Right atrium auricular region (tissue), 2 donors: ENCODE measurements around the gene YBX2. TPM values are rescaled to one million over a fixed set of nuclear protein-coding genes. Genes with fewer than 3 reads are reported as not detected.
A peak's percentile ranks its signal among the peaks of the same experiment; 100 is the strongest.

Experiments used
- DNase-seq: peaks from one replicate; pipeline ENCODE4 v3.0.0-alpha.2; 2019; ENCODE audit warnings: low spot score
- H3K27ac ChIP-seq, 2 donors: fragments of 200-600 bp; sonication (generic); 1 replicate in 1 of 2; 2 replicates in 1 of 2; pipeline ENCODE4 v1.5.1; 2016 to 2019
- H3K27me3 ChIP-seq, 2 donors: fragments of 200-600 bp; sonication (generic); one replicate each; pipeline versions ENCODE4 v1.5.1 to v1.6.0; 2017 to 2019
- H3K36me3 ChIP-seq: fragments of 200-600 bp; sonication (generic); one replicate; pipeline ENCODE4 v1.5.1; 2016
- H3K4me1 ChIP-seq, 2 donors: fragments of 200-600 bp; sonication (generic); one replicate each; pipeline versions ENCODE4 v1.5.1 to v1.6.0; 2017 to 2019
- H3K4me3 ChIP-seq, 2 donors: fragments of 200-600 bp; sonication (generic); 1 replicate in 1 of 2; 2 replicates in 1 of 2; pipeline ENCODE4 v1.5.1; 2017 to 2019; ENCODE audit warnings: mild to moderate bottlenecking in 1 of 2, moderate library complexity in 1 of 2
- H3K9me3 ChIP-seq, 2 donors: fragments of 200-600 bp; sonication (generic); one replicate each; pipeline ENCODE4 v1.5.1; 2019
- total RNA-seq, 2 donors: library from RNA; depleted of rRNA; stranded (reverse); fragments of >200 nt; gene quantifications; one replicate each; pipeline ENCODE4 v1.1.0, GENCODE V29; 2016
- TF ChIP-seq, protein P1 (sequence below), 2 donors: fragments of 200-600 bp; sonication (generic); IDR thresholded peaks; one replicate each; pipeline ENCODE4 v1.5.1; 2019; ENCODE audit warnings: antibody characterized with exemption in 2 of 2

Gene YBX2
- total RNA-seq, 2 donors from 2014 or later: 2.9 to 3.0 TPM

DNA sequence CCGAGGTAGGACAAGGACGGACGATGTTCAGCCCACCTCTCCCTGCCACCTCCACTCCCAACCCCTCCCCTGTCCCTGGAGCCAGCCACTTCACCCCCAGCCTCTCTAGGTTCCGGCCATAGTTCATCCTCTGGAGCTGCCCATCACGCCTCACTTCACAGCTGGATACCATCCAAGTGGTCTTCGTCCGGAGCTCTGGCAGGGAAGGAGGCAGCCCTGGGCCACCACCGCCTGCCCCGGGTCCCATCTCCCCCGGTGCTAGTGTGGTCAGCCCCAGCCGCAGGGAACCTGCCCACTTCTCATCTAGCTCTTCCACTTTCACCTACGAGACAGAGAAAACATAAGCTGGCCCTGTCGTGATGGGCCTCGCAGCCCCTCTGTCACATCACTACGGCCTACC, 27.0 kb upstream of the YBX2 start:
- Histone ChIP-seq H3K27me3 (no peaks in the 10 kb centered on the region), H3K4me3 (no peak overlapping the region), H3K36me3 (peaks cover 91% of the 10 kb centered on the region), H3K4me1 (no peaks in the 10 kb centered on the region), H3K27ac (no peak overlapping the region), H3K9me3 (no peaks in the 10 kb centered on the region)
- TF ChIP-seq, protein P1, sequence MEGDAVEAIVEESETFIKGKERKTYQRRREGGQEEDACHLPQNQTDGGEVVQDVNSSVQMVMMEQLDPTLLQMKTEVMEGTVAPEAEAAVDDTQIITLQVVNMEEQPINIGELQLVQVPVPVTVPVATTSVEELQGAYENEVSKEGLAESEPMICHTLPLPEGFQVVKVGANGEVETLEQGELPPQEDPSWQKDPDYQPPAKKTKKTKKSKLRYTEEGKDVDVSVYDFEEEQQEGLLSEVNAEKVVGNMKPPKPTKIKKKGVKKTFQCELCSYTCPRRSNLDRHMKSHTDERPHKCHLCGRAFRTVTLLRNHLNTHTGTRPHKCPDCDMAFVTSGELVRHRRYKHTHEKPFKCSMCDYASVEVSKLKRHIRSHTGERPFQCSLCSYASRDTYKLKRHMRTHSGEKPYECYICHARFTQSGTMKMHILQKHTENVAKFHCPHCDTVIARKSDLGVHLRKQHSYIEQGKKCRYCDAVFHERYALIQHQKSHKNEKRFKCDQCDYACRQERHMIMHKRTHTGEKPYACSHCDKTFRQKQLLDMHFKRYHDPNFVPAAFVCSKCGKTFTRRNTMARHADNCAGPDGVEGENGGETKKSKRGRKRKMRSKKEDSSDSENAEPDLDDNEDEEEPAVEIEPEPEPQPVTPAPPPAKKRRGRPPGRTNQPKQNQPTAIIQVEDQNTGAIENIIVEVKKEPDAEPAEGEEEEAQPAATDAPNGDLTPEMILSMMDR (IDR thresholded peaks at IDR 0.05): no peak
- DNase-seq: no peak

DNA sequence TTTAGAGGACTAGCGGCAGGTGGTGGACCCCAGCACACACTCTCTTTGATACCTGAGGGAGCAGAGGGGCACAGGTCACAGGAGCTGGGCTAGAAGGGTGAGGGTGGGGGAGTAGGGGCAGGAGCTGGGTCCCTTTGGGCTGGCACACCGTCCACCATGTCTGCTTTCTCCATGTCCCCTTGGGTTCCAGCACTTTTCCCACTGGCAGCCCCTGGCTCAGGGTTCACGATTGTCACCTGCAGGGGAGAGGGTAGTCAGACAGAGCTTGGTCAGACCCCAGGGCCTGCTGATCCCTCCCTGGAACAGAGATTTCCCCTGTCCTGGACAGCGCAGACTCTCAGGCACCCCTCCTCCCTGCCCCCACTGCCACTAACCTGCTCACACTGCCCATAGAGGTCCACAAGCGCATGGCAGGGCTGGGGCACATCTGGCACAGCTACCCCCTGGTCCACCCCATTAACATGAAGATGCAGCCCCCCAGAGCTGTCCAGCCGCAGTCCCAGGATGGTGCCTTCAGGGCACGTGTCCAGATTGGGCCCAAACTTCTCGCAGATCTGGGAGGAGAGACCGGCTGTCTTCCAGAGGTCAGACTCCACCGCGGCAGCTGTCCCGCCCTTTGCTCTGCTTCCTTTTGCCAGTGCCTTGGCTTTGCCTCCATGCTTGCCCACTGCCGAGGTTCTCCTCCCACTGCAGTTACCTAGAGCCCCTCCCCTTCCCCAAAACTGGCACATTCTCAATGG, 23.9 kb upstream of the YBX2 start:
- TF ChIP-seq, protein P1 (IDR thresholded peaks at IDR 0.05): no peak
- Histone ChIP-seq H3K4me3 (no peak overlapping the region), H3K4me1 (peaks cover 0 to 23% of the 10 kb centered on the region in 2 donors), H3K36me3 (peaks cover 69% of the 10 kb centered on the region), H3K9me3 (no peaks in the 10 kb centered on the region), H3K27ac (no peak overlapping the region), H3K27me3 (no peaks in the 10 kb centered on the region)
- DNase-seq: no peak

DNA sequence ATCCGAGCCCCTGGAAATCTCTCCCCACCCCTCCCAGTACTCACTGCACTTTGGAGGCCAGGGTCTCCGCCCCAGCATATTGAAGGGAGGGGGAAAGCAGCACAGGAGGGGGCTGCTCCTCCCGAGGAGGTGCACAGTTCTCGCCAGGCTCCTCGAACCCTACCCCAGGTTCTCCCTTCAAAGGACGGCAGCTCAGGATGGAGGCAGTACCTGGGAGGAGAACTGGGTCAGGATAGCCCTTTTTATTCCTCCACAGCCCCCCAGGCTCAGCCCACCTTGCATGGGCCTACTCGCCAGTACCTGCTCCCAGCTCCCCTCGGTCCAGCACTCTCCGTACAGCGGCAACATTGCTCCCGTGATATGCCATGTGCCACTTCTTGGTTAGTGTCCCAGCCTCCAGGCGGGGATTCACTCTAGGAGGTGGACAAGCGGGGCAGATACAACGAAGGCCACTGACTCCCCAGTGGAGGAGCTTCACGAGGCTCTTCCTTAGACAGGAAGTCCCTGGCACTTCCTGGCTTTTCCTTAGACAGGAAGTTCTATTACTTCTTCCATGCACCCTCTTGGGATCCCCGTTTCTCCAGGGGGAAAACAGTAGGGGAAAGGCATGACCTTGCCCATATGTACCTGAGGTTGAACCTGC, 22.8 kb upstream of the YBX2 start:
- Histone ChIP-seq H3K9me3 (no peaks in the 10 kb centered on the region), H3K27me3 (no peaks in the 10 kb centered on the region), H3K27ac (no peak overlapping the region), H3K4me3 (no peak overlapping the region), H3K4me1 (peaks cover 0 to 29% of the 10 kb centered on the region in 2 donors), H3K36me3 (peaks cover 69% of the 10 kb centered on the region)
- no peak for DNase-seq
- TF ChIP-seq, protein P1 (IDR thresholded peaks at IDR 0.05): no peak

DNA sequence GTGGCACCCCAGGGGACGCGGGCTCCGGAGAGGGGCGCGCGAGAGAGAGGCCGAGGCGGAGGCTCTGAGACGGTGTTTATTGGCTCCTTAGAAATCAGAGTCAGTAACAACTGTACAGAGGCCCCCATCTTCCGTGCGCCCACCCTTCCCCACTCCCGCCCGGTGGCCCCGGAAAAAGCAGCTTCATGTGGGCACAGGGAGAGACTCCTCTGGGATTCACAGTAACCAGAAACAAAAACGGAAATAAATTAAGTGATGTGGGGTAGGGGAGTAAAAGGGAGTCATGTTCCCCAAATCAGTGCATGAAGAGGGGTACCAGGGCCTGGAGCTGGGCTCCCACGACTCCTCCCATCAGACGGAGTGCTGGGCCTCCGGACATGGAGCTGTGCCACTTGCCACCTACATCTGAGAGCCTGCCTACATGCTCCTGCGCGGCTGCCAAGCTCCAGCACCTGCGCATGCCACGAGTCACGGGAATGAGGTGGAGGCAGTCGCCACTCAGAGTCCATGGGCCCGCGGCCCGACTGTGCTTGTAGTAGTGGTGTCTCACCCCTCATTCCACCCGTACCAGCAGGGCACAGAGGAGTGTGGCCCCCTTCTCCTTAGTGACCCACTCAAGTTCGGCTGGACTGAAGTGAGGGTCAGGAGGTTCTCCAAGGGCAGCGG, 21.3 kb upstream of the YBX2 start:
- TF ChIP-seq, protein P1 (IDR thresholded peaks at IDR 0.05): no peak
- Histone ChIP-seq H3K36me3 (peaks cover 68% of the 10 kb centered on the region), H3K4me3 (peak overlapping the region; percentile 83 to 89), H3K9me3 (no peaks in the 10 kb centered on the region), H3K4me1 (peaks cover 0 to 29% of the 10 kb centered on the region in 2 donors), H3K27me3 (no peaks in the 10 kb centered on the region), H3K27ac (peak overlapping the region; percentile 92 to 93)
- no peak for DNase-seq

DNA sequence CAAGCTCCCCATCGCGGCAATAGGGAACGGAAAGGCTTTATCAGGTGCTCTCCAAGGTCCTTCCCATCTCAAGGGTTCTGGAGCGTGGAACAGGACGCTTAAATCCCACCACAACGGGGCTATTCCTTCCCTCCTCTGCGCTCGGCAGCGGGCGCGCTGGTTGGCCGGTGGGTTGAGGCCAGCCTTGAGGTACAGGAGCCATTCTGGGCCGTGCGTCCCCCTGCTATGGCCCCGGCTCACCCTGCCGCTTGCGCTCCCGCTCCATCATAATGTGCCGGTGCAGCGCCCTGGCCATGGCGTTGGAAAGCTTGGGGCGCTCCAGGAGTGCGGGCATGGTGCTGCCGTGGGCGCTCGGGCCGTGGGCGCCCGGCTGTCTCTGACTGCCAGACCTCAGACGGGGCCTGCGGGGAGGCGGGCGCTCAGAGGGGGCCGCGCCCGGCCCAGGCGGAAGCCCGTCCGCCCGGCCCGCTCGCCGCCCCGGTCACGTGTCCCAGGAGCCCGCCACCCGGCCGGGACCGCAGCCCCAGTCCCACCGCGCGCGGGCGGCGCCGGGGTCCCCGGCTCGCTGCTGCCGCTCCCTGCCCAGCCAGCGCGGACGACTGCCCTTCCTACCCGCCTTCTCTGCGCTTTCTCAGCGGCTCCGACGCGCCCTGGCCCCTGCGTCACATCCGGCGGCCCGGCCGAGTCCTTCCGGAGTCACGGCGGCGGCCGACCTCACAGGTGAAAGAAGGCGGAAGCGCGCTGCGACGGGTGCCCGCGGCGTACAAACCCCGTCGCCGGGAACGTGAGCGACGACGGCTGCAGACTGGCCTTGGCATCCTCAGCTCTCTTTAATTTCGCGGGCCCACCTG, 20.5 kb upstream of the YBX2 start, which contains the start of gene GPS2:
Gene GPS2 (minus strand): TSS at position 642 of the 851 bp plus-strand sequence. CDS start 308 bp downstream, at position 334.
- Histone ChIP-seq H3K4me3 (peak within 1 kb of the TSS; percentile 83 to 89), H3K27me3 (no peaks in the 10 kb centered on the region), H3K36me3 (peaks cover 68% of the 10 kb centered on the region), H3K4me1 (peaks cover 0 to 31% of the 10 kb centered on the region in 2 donors), H3K9me3 (no peaks in the 10 kb centered on the region), H3K27ac (peak within 1 kb of the TSS; percentile 92 to 93)
- peak; percentile 93 for DNase-seq
- TF ChIP-seq, protein P1 (IDR thresholded peaks at IDR 0.05): no peak
